HUES6 (cell line): ENCODE measurements around the gene RASSF10.
A peak's percentile ranks its signal among the peaks of the same experiment; 100 is the strongest.

Experiments
- H3K27ac ChIP-seq: 2 replicates; pipeline ENCODE4 v1.7.0; 2013; ENCODE audit warnings: low read depth, mild to moderate bottlenecking, low read length, inconsistent platforms
- H3K27me3 ChIP-seq: 2 replicates; pipeline ENCODE4 v1.6.1; 2013; ENCODE audit warnings: low read length; ENCODE audit not compliant: control insufficient read depth, insufficient read depth
- H3K36me3 ChIP-seq: 2 replicates; pipeline ENCODE4 v1.6.1; 2013; ENCODE audit warnings: low read length; ENCODE audit not compliant: control insufficient read depth, insufficient read depth
- H3K4me1 ChIP-seq: 2 replicates; pipeline ENCODE4 v1.6.1; 2013; ENCODE audit warnings: low read length; ENCODE audit not compliant: control insufficient read depth, insufficient read depth
- H3K4me3 ChIP-seq: 2 replicates; pipeline ENCODE4 v1.5.1; 2013; ENCODE audit warnings: low read depth, low read length
- H3K9ac ChIP-seq: one replicate; pipeline ENCODE4 v1.6.1; 2013; ENCODE audit warnings: mild to moderate bottlenecking, low read length
- H3K9me3 ChIP-seq: 2 replicates; pipeline ENCODE4 v1.6.1; 2013; ENCODE audit warnings: low read depth, low read length; ENCODE audit not compliant: control insufficient read depth, insufficient read depth

RASSF10 gene

DNA sequence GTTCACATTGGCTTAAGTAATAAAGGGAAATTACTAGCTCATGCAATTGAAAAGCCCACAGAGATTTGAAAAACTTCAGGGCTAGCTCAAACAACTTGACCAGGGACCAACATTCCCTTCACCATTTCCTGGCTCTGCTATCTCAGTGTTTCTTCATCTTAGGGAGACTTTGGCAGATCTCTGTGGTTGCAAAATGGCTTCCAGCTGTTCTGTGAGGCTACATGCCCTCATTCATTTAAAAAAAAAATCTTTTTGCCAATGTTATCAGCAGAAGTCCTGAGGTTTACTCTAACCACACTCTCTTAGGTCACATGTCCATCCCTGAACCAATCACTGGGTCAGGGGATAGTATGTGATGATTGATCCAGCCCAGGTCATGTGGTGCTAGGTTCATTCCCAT lies 13.9 kb upstream of the RASSF10 start:
- Histone ChIP-seq H3K27me3 (no peaks in the 10 kb centered on the region), H3K27ac (no peak overlapping the region), H3K9me3 (no peaks in the 10 kb centered on the region), H3K4me3 (no peak overlapping the region), H3K4me1 (no peaks in the 10 kb centered on the region), H3K36me3 (no peaks in the 10 kb centered on the region), H3K9ac (no peak overlapping the region)

DNA sequence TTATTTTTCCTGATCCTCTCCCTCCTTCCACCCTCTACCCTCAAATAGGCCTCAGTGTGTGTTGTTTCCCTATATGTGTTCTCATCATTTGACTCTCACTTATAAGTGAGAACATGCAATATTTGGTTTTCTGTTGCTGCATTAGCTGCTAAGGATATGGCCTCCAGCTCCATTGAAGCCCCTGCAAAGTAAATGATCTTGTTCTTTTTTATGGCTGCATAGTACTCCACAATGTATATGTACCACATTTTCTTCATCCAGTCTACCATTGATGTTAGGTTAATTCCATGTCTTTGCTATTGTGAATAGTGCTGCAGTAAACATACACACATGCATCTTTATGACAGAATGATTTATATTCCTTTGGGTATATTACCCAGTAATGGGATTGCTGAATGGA lies 13.3 kb upstream of the RASSF10 start:
- Histone ChIP-seq H3K27me3 (no peaks in the 10 kb centered on the region), H3K4me3 (no peak overlapping the region), H3K4me1 (no peaks in the 10 kb centered on the region), H3K27ac (no peak overlapping the region), H3K36me3 (no peaks in the 10 kb centered on the region), H3K9me3 (no peaks in the 10 kb centered on the region), H3K9ac (no peak overlapping the region)

DNA sequence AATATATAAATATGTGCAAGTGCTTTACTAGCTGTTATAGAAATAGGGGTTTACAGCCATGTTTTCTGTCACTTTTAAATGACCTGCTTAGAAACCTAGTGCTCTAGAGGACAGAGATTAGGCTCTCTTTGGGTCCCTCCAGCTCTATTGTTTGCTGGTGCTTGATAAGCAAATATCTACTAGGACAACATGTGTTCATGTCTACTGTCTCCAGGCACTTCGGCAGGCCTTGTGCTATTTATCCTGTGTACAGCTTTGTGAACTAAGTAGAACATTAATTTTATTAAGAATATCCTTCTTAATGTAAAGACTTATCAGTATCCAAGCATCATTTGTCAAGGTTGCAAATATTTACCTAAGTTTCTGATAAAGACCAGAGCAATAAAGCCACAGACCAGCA lies 11.9 kb upstream of the RASSF10 start:
- H3K9me3 ChIP-seq, result no peaks in the 10 kb centered on the region
- no peak overlapping the region for H3K27ac ChIP-seq
- H3K4me3 ChIP-seq, result no peak overlapping the region
- no peaks in the 10 kb centered on the region for H3K36me3 ChIP-seq
- H3K4me1 ChIP-seq, result no peaks in the 10 kb centered on the region
- H3K9ac ChIP-seq, result no peak overlapping the region
- H3K27me3 ChIP-seq, result no peaks in the 10 kb centered on the region

DNA sequence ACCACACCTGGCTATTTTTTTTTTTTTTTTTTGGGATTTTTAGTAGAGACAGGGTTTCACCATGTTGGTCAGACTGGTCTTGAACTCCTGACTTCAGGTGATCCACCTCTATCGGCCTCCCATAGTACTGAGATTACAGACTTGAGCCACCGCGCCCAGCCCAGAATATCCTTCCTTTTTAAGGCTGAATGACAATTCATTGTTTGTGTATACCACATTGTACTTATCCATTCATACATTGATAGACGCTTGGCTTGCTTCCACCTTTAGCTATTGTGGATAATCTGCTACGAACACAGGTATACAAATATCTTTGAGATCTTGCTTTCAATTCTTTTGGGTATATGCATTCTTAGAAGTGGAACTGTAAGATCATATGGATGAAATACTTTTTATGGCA lies 10.8 kb upstream of the RASSF10 start:
- Histone ChIP-seq H3K4me3 (no peak overlapping the region), H3K36me3 (no peaks in the 10 kb centered on the region), H3K9me3 (no peaks in the 10 kb centered on the region), H3K27me3 (no peaks in the 10 kb centered on the region), H3K27ac (no peak overlapping the region), H3K4me1 (no peaks in the 10 kb centered on the region), H3K9ac (no peak overlapping the region)

DNA sequence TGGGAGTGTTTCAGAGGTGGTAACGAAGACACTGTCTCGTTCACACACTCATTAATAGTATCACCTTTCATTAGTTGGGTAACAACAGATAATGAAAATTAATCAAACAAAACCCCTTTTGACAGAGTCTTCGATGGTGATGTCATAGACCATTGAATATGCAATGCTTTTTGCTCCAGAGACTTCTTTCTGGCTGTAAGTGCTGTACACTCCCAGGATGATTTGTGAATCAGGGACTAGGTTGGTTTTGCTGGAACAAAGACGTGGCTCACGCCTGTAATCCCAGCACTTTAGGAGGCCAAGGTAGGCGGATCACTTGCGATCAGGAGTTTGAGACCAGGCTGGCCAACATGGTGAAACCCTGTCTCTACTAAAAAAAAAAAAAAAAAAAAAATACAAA lies 9.5 kb upstream of the RASSF10 start:
- Histone ChIP-seq H3K9ac (no peak overlapping the region), H3K9me3 (no peaks in the 10 kb centered on the region)

DNA sequence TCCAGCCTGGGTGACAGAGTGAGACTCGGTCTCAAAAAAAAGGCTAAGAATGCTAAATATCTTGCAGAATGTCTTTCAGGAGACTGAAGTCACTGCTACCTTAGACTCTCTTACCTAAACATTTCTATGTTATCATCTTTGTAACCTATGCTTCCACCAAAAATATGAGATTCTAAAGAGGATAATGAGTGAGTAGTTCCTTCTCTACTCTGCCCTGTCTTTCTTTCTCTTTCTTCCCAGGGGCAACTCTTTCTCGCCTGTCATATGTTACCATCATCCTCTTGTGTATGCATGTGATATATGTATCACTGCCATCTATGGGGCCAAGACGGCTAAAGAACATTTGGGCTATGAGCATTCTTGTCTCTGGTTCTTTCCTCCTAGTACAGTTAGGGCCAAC lies 9.0 kb upstream of the RASSF10 start:
- Histone ChIP-seq H3K36me3 (no peaks in the 10 kb centered on the region), H3K27me3 (no peaks in the 10 kb centered on the region), H3K9ac (no peak overlapping the region), H3K4me1 (peaks cover 6% of the 10 kb centered on the region; the same call in 1 of the 2 replicates), H3K9me3 (no peaks in the 10 kb centered on the region), H3K27ac (no peak overlapping the region), H3K4me3 (no peak overlapping the region)

More for the DNA sequence above, 9.5 kb upstream of the RASSF10 start:
- no peak overlapping the region for H3K27ac ChIP-seq
- no peaks in the 10 kb centered on the region for H3K27me3 ChIP-seq
- H3K36me3 ChIP-seq, result no peaks in the 10 kb centered on the region
- H3K4me1 ChIP-seq, result peaks cover 6% of the 10 kb centered on the region; the same call in 1 of the 2 replicates
- H3K4me3 ChIP-seq, result no peak overlapping the region

GRCh38 chr11:13000721-13001120 lies 8.4 kb upstream of the RASSF10 start:
- no peak overlapping the region for H3K4me3 ChIP-seq
- H3K36me3 ChIP-seq, result no peaks in the 10 kb centered on the region
- H3K9me3 ChIP-seq, result no peaks in the 10 kb centered on the region
- H3K27ac ChIP-seq, result no peak overlapping the region
- no peaks in the 10 kb centered on the region for H3K27me3 ChIP-seq
- H3K9ac ChIP-seq, result no peak overlapping the region
- peaks cover 6% of the 10 kb centered on the region; the same call in 1 of the 2 replicates for H3K4me1 ChIP-seq

GRCh38 chr11:13003736-13004493 lies 5.2 kb upstream of the RASSF10 start:
- Histone ChIP-seq H3K4me3 (no peak overlapping the region), H3K9ac (no peak overlapping the region), H3K4me1 (peaks cover 14% of the 10 kb centered on the region), H3K36me3 (no peaks in the 10 kb centered on the region), H3K27me3 (peaks cover 28% of the 10 kb centered on the region), H3K9me3 (peaks cover 7% of the 10 kb centered on the region; the same call in 1 of the 2 replicates), H3K27ac (no peak overlapping the region)

GRCh38 chr11:13007182-13008060 lies 1.7 kb upstream of the RASSF10 start:
- Histone ChIP-seq H3K9me3 (peaks cover 7% of the 10 kb centered on the region; the same call in 1 of the 2 replicates), H3K27ac (no peak overlapping the region), H3K9ac (no peak overlapping the region), H3K4me3 (no peak overlapping the region), H3K4me1 (peaks cover 30% of the 10 kb centered on the region), H3K27me3 (peaks cover 62% of the 10 kb centered on the region), H3K36me3 (no peaks in the 10 kb centered on the region)

DNA sequence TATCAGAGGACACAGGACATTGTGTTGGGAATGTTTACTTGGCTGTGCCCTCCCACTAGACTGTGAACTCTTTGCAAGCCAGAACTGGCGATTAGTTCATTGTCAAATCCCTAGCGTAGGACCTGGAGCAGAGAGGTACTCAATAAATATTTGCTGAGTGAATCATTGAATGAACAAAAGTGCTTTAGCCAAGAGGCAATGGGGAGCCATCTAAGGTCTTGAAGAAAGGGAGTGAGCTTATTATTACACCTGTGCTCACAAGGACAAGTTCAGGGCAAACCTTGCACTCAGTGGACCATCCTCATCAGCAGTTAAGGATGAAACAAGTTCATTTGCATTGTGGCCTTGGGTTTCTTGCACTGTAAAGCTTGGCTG lies 1.1 kb upstream of the RASSF10 start:
- Histone ChIP-seq H3K36me3 (no peaks in the 10 kb centered on the region), H3K9me3 (peaks cover 7% of the 10 kb centered on the region; the same call in 1 of the 2 replicates), H3K27ac (no peak overlapping the region), H3K4me3 (peak overlapping the region; percentile 68), H3K4me1 (peaks cover 36% of the 10 kb centered on the region), H3K27me3 (peaks cover 68% of the 10 kb centered on the region), H3K9ac (no peak overlapping the region)

DNA sequence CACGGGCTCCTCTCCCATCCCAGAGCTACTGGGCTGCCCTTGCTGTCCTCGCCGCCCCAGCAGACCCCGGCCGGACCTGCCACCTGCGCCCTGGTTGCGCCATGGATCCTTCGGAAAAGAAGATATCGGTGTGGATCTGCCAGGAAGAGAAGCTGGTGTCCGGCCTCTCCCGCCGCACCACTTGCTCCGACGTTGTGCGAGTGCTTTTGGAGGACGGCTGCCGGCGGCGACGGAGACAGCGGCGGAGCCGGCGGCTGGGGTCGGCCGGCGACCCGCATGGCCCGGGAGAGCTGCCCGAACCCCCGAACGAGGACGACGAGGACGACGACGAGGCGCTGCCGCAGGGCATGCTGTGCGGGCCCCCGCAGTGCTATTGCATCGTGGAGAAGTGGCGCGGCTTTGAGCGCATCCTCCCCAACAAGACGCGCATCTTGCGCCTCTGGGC lies 382 bp downstream of the RASSF10 start:
- H3K9me3 ChIP-seq, result peaks cover 7% of the 10 kb centered on the region; the same call in 1 of the 2 replicates
- peaks cover 75% of the 10 kb centered on the region for H3K27me3 ChIP-seq
- peaks cover 30% of the 10 kb centered on the region for H3K4me1 ChIP-seq
- H3K9ac ChIP-seq, result peak overlapping the region; percentile 41
- no peak overlapping the region for H3K27ac ChIP-seq
- H3K36me3 ChIP-seq, result no peaks in the 10 kb centered on the region
- H3K4me3 ChIP-seq, result peak overlapping the region; percentile 68
